ENCODE results near the gene PRDX2. TPM values are rescaled to one million over a fixed set of nuclear protein-coding genes. Genes with fewer than 3 reads are reported as not detected.

The PRDX2 gene
- polyA plus RNA-seq, 1 of the 3 experiments (the other 2 are of a cell fraction), result 341 TPM

DNA sequence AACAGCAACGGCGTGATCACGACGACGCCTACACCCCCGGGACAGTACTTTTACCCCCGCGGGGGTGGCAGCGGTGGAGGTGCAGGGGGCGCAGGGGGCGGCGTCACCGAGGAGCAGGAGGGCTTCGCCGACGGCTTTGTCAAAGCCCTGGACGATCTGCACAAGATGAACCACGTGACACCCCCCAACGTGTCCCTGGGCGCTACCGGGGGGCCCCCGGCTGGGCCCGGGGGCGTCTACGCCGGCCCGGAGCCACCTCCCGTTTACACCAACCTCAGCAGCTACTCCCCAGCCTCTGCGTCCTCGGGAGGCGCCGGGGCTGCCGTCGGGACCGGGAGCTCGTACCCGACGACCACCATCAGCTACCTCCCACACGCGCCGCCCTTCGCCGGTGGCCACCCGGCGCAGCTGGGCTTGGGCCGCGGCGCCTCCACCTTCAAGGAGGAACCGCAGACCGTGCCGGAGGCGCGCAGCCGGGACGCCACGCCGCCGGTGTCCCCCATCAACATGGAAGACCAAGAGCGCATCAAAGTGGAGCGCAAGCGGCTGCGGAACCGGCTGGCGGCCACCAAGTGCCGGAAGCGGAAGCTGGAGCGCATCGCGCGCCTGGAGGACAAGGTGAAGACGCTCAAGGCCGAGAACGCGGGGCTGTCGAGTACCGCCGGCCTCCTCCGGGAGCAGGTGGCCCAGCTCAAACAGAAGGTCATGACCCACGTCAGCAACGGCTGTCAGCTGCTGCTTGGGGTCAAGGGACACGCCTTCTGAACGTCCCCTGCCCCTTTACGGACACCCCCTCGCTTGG lies 9.3 kb downstream of the PRDX2 start (continued):
- peak; percentile 23 for TF ChIP-seq CHD2 (IDR thresholded peaks at IDR 0.05; ENCODE audit: low read length, partially characterized antibody)

DNA sequence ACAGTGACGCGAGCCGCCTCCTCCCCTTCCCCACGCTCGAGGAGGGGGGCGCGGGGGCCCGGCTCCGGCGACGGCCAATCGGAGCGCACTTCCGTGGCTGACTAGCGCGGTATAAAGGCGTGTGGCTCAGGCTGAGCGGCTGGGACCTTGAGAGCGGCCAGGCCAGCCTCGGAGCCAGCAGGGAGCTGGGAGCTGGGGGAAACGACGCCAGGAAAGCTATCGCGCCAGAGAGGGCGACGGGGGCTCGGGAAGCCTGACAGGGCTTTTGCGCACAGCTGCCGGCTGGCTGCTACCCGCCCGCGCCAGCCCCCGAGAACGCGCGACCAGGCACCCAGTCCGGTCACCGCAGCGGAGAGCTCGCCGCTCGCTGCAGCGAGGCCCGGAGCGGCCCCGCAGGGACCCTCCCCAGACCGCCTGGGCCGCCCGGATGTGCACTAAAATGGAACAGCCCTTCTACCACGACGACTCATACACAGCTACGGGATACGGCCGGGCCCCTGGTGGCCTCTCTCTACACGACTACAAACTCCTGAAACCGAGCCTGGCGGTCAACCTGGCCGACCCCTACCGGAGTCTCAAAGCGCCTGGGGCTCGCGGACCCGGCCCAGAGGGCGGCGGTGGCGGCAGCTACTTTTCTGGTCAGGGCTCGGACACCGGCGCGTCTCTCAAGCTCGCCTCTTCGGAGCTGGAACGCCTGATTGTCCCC lies 10.1 kb downstream of the PRDX2 start, which contains the start of gene JUNB:
TSS of gene JUNB (plus strand) at position 142 of the 706 bp plus-strand sequence. CDS start at position 428, 286 bp downstream.
- H3K27ac ChIP-seq (ENCODE audit: low read depth in 2 of 2, low read length in 1 of 2), result peak within 1 kb of the TSS; percentile 96 to 97
- peak; percentile 91 for DNase-seq
- ChIA-PET CTCF (interaction anchor here (0.7 to 17.1 kb wide), 9 partner anchors 10 to 174 kb away, joined by 3 to 447 read pairs (median 5); partner anchors contain the start of genes HOOK2, PRDX2, RNASEH2A and THSD8), POLR2A (interaction anchor here (0.6 to 4.4 kb wide), 22 partner anchors 8 to 1420 kb away, joined by 3 to 88 read pairs (median 4); partner anchors contain the start of genes GCDH, GET3, PRDX2 and RNASEH2A)
- H3K9ac ChIP-seq, result peak within 1 kb of the TSS; percentile 95
- WGBS (ENCODE audit: low lambda C conversion rate), result 0% methylated on average over 16 of the region's 73 CpGs
- peaks cover 17% of the 10 kb centered on the region for H4K20me1 ChIP-seq (ENCODE audit: insufficient read depth)
- H3K27me3 ChIP-seq (ENCODE audit: insufficient read depth), result no peaks in the 10 kb centered on the region
- H3K36me3 ChIP-seq (replicated peaks in 1 of 2; ENCODE audit: control insufficient read depth in 1 of 2, insufficient read depth in 2 of 2, low read length in 1 of 2), result peaks cover 0 to 6% of the 10 kb centered on the region in 2 experiments
- H3K4me3 ChIP-seq (ENCODE audit: low read depth in 2 of 2, low read length in 1 of 2), result peak within 1 kb of the TSS; percentile 80 to 88
- H2AFZ ChIP-seq (ENCODE audit: low read depth), result peak within 1 kb of the TSS; percentile 63; the same call in 1 of the 2 replicates
- H3K4me1 ChIP-seq (ENCODE audit: control insufficient read depth in 1 of 2, insufficient read depth in 2 of 2, low read depth in 1 of 2, low read length in 1 of 2), result peaks cover 32 to 45% of the 10 kb centered on the region in 2 experiments
- H3F3A ChIP-seq (replicated peaks; ENCODE audit: insufficient read depth), result peaks cover 46% of the 10 kb centered on the region
- peaks cover 20% of the 10 kb centered on the region for H3K79me2 ChIP-seq (ENCODE audit: insufficient read depth)
- H3K9me2 ChIP-seq, result no peaks in the 10 kb centered on the region
- no peaks in the 10 kb centered on the region for H3K9me3 ChIP-seq
- peak within 1 kb of the TSS; percentile 88 for H3K4me2 ChIP-seq
- TF ChIP-seq GATA2 (CRISPR knock-in tag; IDR thresholded peaks at IDR 0.05), result no peak
- TF ChIP-seq, protein P1, sequence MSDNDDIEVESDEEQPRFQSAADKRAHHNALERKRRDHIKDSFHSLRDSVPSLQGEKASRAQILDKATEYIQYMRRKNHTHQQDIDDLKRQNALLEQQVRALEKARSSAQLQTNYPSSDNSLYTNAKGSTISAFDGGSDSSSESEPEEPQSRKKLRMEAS (IDR thresholded peaks at IDR 0.05; ENCODE audit: low read depth), result peak; percentile 99
- TF ChIP-seq MEF2A (IDR thresholded peaks at IDR 0.05; ENCODE audit: borderline replicate concordance, low read depth), result no peak
- TF ChIP-seq, protein P2, sequence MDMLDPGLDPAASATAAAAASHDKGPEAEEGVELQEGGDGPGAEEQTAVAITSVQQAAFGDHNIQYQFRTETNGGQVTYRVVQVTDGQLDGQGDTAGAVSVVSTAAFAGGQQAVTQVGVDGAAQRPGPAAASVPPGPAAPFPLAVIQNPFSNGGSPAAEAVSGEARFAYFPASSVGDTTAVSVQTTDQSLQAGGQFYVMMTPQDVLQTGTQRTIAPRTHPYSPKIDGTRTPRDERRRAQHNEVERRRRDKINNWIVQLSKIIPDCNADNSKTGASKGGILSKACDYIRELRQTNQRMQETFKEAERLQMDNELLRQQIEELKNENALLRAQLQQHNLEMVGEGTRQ (IDR thresholded peaks at IDR 0.05; ENCODE audit: borderline replicate concordance, low read depth, low read length), result no peak
- TF ChIP-seq ELF1 (IDR thresholded peaks at IDR 0.05), result peak; percentile 93
- TF ChIP-seq TEAD4 (IDR thresholded peaks at IDR 0.05; ENCODE audit: borderline replicate concordance, insufficient read depth), result no peak
- TF ChIP-seq, protein P3, sequence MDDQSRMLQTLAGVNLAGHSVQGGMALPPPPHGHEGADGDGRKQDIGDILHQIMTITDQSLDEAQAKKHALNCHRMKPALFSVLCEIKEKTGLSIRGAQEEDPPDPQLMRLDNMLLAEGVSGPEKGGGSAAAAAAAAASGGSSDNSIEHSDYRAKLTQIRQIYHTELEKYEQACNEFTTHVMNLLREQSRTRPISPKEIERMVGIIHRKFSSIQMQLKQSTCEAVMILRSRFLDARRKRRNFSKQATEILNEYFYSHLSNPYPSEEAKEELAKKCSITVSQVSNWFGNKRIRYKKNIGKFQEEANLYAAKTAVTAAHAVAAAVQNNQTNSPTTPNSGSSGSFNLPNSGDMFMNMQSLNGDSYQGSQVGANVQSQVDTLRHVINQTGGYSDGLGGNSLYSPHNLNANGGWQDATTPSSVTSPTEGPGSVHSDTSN (IDR thresholded peaks at IDR 0.05), result peak; percentile 45
- TF ChIP-seq RFX5 (IDR thresholded peaks at IDR 0.05; ENCODE audit: low read length), result peak; percentile 52; the same call in 1 of the 2 replicates
- no peak; the same call in 1 of the 2 replicates for TF ChIP-seq JUND (IDR thresholded peaks at IDR 0.05)
- TF ChIP-seq TAF1 (IDR thresholded peaks at IDR 0.05; ENCODE audit: borderline replicate concordance, low read depth, low read length), result peak; percentile 99
- TF ChIP-seq, protein P4, sequence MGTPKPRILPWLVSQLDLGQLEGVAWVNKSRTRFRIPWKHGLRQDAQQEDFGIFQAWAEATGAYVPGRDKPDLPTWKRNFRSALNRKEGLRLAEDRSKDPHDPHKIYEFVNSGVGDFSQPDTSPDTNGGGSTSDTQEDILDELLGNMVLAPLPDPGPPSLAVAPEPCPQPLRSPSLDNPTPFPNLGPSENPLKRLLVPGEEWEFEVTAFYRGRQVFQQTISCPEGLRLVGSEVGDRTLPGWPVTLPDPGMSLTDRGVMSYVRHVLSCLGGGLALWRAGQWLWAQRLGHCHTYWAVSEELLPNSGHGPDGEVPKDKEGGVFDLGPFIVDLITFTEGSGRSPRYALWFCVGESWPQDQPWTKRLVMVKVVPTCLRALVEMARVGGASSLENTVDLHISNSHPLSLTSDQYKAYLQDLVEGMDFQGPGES (IDR thresholded peaks at IDR 0.05; ENCODE audit: low read depth, low read length), result no peak
- TF ChIP-seq, protein P5, sequence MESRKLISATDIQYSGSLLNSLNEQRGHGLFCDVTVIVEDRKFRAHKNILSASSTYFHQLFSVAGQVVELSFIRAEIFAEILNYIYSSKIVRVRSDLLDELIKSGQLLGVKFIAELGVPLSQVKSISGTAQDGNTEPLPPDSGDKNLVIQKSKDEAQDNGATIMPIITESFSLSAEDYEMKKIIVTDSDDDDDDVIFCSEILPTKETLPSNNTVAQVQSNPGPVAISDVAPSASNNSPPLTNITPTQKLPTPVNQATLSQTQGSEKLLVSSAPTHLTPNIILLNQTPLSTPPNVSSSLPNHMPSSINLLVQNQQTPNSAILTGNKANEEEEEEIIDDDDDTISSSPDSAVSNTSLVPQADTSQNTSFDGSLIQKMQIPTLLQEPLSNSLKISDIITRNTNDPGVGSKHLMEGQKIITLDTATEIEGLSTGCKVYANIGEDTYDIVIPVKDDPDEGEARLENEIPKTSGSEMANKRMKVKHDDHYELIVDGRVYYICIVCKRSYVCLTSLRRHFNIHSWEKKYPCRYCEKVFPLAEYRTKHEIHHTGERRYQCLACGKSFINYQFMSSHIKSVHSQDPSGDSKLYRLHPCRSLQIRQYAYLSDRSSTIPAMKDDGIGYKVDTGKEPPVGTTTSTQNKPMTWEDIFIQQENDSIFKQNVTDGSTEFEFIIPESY (IDR thresholded peaks at IDR 0.05; ENCODE audit: borderline replicate concordance, low read depth), result no peak
- TF ChIP-seq RCOR1 (IDR thresholded peaks at IDR 0.05; ENCODE audit: low read length), result peak; percentile 62
- peak; percentile 20; the same call in 1 of the 2 replicates for TF ChIP-seq RAD21 (IDR thresholded peaks at IDR 0.05; ENCODE audit: low read length)
- TF ChIP-seq YY1 (IDR thresholded peaks at IDR 0.05; ENCODE audit: low read depth), result no peak; the same call in 1 of the 2 replicates
- peak; percentile 77 for TF ChIP-seq CHD2 (IDR thresholded peaks at IDR 0.05; ENCODE audit: low read length, partially characterized antibody)
- no peak; the same call in 1 of the 2 replicates for TF ChIP-seq SMC3 (IDR thresholded peaks at IDR 0.05; ENCODE audit: low read depth, low read length)
- TF ChIP-seq EZH2phosphoT487 (IDR thresholded peaks at IDR 0.05; ENCODE audit: borderline replicate concordance, low read depth), result no peak
- TF ChIP-seq FOXM1 (IDR thresholded peaks at IDR 0.05; ENCODE audit: low read depth), result no peak; the same call in 1 of the 2 replicates
- TF ChIP-seq TCF12 (IDR thresholded peaks at IDR 0.05), result peak; percentile 50; the same call in 1 of the 2 replicates
- TF ChIP-seq NFIC (IDR thresholded peaks at IDR 0.05; ENCODE audit: borderline replicate concordance), result 0 out of 2 replicates have a peak, but pooled peaks have one; percentile 50
- TF ChIP-seq GABPA (IDR thresholded peaks at IDR 0.05; ENCODE audit: low read depth), result peak; percentile 57
- TF ChIP-seq RXRA (IDR thresholded peaks at IDR 0.05; ENCODE audit: borderline replicate concordance, low read depth), result no peak; the same call in 1 of the 2 replicates
- peak; percentile 98 for TF ChIP-seq SIN3A (IDR thresholded peaks at IDR 0.05; ENCODE audit: borderline replicate concordance, low read depth, low read length)
- peak; percentile 97 for TF ChIP-seq MXI1 (IDR thresholded peaks at IDR 0.05; ENCODE audit: low read depth, low read length)
